Measurements from ENCODE around the gene GSTT2B. TPM values are rescaled to one million over a fixed set of nuclear protein-coding genes. Genes with fewer than 3 reads are reported as not detected.
"Not testable (repeated sequence)": the region's sequence is repeated elsewhere in the genome, so short reads cannot be mapped to it uniquely, and the experiment has no call there.

Gene GSTT2B
- not detected for polyA plus RNA-seq

DNA sequence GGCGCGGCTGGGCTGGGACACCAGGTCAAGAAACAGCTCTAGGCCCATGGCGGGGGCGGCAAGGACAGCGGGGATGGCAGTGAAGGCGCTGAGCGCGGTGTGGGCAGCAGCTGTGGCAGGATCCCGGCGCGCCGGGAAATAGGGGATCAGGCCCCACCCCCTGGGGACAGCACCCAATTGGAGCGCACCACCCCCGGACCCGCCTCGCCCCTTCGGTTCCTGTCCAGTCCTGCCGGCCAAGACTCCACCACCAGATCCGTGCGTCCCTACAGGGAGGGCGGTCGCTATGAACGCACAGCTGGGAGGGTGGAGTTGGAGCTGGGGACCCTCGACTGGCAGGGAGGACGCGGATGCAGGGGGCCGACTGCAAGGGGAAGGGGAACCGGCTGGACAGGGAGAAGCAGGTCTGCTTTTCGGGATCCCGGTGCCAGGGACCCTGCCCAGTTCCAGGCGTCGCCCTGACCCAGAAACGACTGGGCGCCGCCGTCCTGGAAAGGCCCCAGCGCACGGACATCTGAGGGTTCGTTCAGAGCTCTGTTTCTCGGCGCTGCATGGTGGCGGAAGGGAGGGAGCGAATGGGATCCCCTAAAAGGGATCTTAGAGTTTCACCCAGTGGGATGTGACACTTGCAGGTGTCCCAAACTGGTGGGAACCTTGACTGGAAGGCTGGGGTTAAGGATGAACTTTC, at the start of gene GSTT2B:
GSTT2B (minus strand) TSS at position 112 of the 688 bp plus-strand sequence; CDS start at position 48, 64 bp downstream.
- H3K4me1 Mint-ChIP-seq, H3K27me3 Mint-ChIP-seq, H3K36me3 Mint-ChIP-seq, H3K4me3 Mint-ChIP-seq, H3K27ac Mint-ChIP-seq, H3K9me3 Mint-ChIP-seq: not testable (repeated sequence)

- peaks cover 7 to 25% (median 23%) of the 10 kb centered on the region in 3 donors for H3K4me1 Mint-ChIP-seq
- H3K27ac Mint-ChIP-seq = peak overlapping the region in 2 of 3 donors; percentile 91 to 99
- no peaks in the 10 kb centered on the region for H3K9me3 Mint-ChIP-seq
- H3K36me3 Mint-ChIP-seq = no peaks in the 10 kb centered on the region
- peak overlapping the region; percentile 31 to 96 (median 72) for H3K4me3 Mint-ChIP-seq
- H3K27me3 Mint-ChIP-seq = no peaks in the 10 kb centered on the region
Measured at GRCh38 chr22:24010018-24010391, 49.0 kb upstream of the GSTT2B start.

GRCh38 chr22:24009227-24010017, 48.4 kb upstream of the GSTT2B start:
- peak overlapping the region in 1 of 3 donors; percentile 2 for H3K27ac Mint-ChIP-seq
- H3K36me3 Mint-ChIP-seq = no peaks in the 10 kb centered on the region
- H3K9me3 Mint-ChIP-seq = no peaks in the 10 kb centered on the region
- H3K4me3 Mint-ChIP-seq = peak overlapping the region in 1 of 4 donors; percentile 23
- peaks cover 5 to 20% (median 20%) of the 10 kb centered on the region in 3 donors for H3K4me1 Mint-ChIP-seq
- no peaks in the 10 kb centered on the region for H3K27me3 Mint-ChIP-seq

DNA sequence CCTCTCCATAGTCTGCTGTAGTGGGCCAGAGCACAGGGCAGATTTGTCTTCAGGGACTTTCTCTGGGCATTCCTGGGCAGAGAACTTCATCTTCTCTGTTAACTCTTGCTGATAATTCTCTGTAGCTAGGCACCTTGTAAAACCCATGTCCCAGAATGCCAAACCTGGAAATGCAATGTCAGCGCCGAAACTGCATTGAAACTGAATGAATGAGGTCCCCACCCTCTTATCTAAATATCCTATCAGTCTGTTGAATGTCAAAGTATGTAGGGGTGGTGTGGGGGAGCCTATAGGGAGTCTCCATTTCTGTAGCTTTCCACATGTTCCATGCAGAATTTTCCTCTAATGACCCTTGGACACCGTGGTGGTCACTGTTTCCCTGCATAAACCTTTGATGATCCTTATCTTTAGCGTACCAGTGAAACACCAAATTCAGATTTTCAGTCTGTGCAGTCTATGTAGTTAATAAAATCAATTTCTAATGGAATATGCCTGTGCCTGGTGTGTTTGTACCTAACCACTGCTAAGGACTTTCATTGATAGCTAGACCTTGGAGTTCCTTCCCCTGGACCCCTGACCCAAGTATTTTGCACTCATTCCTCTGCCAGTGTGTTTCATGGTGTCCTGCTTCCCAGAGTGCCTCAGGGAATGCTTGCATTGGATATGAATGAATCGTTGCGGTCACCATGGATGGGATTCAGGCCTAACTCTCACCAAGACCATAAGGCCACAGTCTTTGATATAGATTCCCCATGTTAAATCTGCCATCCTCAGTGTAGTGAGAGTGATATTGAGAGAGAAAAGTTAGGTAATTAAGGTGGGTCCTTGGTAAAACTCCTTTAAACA, 47.6 kb upstream of the GSTT2B start:
- Mint-ChIP-seq H3K27ac (peak overlapping the region in 1 of 3 donors; percentile 12), H3K4me1 (peaks cover 5 to 15% (median 13%) of the 10 kb centered on the region in 3 donors), H3K36me3 (no peaks in the 10 kb centered on the region), H3K9me3 (no peaks in the 10 kb centered on the region), H3K4me3 (peak overlapping the region in 1 of 4 donors; percentile 0), H3K27me3 (no peaks in the 10 kb centered on the region)

DNA sequence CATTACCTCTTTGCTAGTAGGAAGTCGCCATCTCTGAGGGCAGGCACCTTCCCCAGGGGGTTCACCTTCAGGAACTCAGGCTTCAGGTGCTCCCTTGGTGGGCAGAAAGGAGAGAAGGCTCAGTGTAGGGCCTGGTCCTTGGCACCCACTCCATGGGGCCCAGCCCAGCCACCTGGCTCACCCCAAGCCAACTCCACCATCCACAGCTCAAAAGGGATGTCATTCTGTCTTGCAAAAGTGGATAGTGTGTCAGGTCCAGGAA, 47.0 kb upstream of the GSTT2B start:
- peak overlapping the region in 1 of 3 donors; percentile 12 for H3K27ac Mint-ChIP-seq
- no peaks in the 10 kb centered on the region for H3K9me3 Mint-ChIP-seq
- H3K27me3 Mint-ChIP-seq = no peaks in the 10 kb centered on the region
- no peaks in the 10 kb centered on the region for H3K36me3 Mint-ChIP-seq
- H3K4me3 Mint-ChIP-seq = no peak overlapping the region
- peaks cover 4 to 12% (median 9%) of the 10 kb centered on the region in 3 donors for H3K4me1 Mint-ChIP-seq

DNA sequence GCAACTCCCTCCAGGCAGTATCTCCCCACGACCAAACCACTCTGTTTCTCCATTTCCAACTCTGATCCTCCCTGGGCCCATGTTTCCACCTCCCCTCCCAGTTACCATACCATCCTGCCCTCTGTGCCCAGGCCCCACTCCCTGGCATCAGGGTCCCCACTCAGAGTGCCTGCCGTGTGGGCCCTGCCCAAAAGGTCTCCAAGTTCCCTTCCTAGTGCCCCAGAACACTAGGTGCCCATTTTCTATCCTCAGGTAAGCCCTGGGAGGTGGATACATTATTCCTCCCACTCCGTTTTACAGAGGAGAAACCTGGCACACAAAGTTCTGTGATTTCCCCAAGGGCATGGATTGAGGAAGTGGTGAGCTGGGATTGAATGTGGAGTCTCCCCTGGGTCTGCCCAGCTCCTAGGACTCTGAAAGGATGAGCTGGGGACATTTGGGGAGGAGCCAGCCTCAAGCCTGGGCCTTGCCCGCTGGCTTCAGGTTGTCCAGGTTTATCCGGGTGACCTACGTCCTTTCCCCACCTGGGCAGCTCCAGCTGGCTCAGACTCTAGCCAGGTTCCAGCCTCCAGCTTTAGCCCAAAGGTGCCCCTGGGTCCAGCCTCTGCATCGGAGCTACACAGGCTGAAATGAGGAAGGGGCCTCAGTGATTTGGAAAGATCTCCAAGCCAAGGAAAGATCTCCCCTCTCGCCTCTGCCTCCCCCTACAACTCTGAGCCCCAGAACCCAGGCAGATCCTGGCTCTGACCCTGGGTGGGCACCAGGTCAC, 46.4 kb upstream of the GSTT2B start:
- Mint-ChIP-seq H3K4me1 (peaks cover 3 to 11% (median 9%) of the 10 kb centered on the region in 3 donors), H3K4me3 (no peak overlapping the region), H3K36me3 (no peaks in the 10 kb centered on the region), H3K27ac (peak overlapping the region in 1 of 3 donors; percentile 12), H3K9me3 (no peaks in the 10 kb centered on the region), H3K27me3 (no peaks in the 10 kb centered on the region)

DNA sequence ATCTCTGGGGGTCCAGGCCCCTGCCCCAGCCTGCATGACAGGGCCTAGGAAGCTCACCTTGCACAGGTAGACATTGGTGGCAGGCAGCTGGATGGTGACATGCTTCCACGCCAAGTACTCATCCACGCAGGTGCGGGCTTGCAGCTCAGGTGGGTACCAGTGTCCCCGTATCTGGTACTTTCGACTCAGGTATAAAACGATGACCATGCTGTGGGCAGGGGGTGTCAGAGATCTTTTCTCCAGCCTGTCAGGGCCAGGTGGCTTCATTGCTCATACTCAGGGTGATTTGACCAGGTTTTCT, 45.9 kb upstream of the GSTT2B start:
- Mint-ChIP-seq H3K4me1 (peaks cover 0 to 9% (median 8%) of the 10 kb centered on the region in 3 donors), H3K27me3 (no peaks in the 10 kb centered on the region), H3K9me3 (no peaks in the 10 kb centered on the region), H3K36me3 (peaks cover under 1% of the 10 kb centered on the region), H3K4me3 (no peak overlapping the region), H3K27ac (peak overlapping the region in 1 of 3 donors; percentile 3)

DNA sequence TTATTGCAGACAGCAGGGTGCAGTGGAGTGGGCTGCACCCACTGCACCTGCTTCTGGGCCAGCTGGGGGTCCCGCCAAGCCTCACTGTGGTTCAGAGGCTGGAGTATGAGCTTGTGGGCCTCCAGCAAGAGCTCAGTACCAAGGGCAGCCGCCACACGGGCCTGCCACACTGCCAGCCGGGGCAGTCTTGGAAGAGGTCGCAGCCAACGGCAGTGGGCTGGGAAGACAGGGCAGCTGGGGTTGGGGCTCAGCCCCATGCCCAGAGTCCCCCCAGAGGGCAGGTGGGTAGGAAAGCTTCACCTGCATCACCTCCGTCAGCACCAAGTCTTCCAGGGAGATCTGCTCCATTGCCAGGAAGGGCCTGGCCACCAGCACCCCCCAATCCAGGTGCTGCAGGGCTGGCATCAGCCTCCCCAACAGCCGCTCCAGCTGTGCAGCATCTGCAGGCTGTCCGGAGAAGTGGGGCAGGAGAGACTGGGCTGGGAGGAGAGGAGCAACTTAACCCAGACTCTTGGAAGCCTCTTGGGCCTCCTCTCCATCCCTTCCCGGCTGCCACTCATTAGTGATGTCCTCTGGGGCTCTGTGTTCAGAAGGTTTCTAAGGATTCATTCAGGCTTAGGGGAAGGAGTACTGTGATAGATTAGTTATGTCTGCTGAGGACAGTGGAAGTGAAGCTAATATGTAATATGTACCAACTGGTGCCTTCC, 45.4 kb upstream of the GSTT2B start:
- H3K4me1 Mint-ChIP-seq = peaks cover 0 to 9% (median 6%) of the 10 kb centered on the region in 3 donors

GRCh38 chr22:24005201-24005600, 44.2 kb upstream of the GSTT2B start, which contains the start of gene GSTT4:
Gene GSTT4, minus strand, starts transcription at chr22:24005453. Its CDS starts 97 bp downstream, at chr22:24005356.
- no peaks in the 10 kb centered on the region for H3K9me3 Mint-ChIP-seq
- no peak within 1 kb of the TSS for H3K4me3 Mint-ChIP-seq
- peaks cover 0 to 2% (median under 1%) of the 10 kb centered on the region in 3 donors for H3K4me1 Mint-ChIP-seq
- peak within 1 kb of the TSS in 1 of 3 donors; percentile 11 for H3K27ac Mint-ChIP-seq
- no peaks in the 10 kb centered on the region for H3K27me3 Mint-ChIP-seq
- H3K36me3 Mint-ChIP-seq = peaks cover 3% of the 10 kb centered on the region

More for the DNA sequence above, 45.4 kb upstream of the GSTT2B start:
- no peak overlapping the region for H3K4me3 Mint-ChIP-seq
- H3K9me3 Mint-ChIP-seq = no peaks in the 10 kb centered on the region
- no peaks in the 10 kb centered on the region for H3K27me3 Mint-ChIP-seq
- peaks cover 3% of the 10 kb centered on the region for H3K36me3 Mint-ChIP-seq
- peak overlapping the region in 1 of 3 donors; percentile 11 for H3K27ac Mint-ChIP-seq

DNA sequence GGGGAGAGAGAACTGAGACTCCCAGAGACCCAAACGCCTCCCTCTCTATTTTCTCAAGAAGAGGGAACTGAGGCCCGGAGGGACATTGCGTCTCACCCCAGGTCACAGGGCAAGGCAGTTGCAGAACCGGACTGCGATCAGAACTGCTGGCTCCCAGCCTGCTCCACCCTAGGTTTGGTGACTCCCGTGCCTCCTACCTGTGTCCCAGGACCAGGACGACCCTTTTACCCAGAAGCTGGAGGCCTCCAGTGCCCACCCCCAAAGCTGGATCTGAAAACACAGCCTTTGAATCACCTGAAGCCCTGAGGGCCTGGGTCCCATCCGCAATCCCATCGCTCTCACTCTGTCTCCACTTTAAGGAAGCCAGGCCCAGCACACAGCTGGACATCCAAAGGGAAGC, 42.9 kb upstream of the GSTT2B start:
- no peaks in the 10 kb centered on the region for H3K9me3 Mint-ChIP-seq
- H3K4me1 Mint-ChIP-seq = no peaks in the 10 kb centered on the region
- no peak overlapping the region for H3K4me3 Mint-ChIP-seq
- H3K27ac Mint-ChIP-seq = no peak overlapping the region
- peaks cover 3% of the 10 kb centered on the region for H3K36me3 Mint-ChIP-seq
- no peaks in the 10 kb centered on the region for H3K27me3 Mint-ChIP-seq

DNA sequence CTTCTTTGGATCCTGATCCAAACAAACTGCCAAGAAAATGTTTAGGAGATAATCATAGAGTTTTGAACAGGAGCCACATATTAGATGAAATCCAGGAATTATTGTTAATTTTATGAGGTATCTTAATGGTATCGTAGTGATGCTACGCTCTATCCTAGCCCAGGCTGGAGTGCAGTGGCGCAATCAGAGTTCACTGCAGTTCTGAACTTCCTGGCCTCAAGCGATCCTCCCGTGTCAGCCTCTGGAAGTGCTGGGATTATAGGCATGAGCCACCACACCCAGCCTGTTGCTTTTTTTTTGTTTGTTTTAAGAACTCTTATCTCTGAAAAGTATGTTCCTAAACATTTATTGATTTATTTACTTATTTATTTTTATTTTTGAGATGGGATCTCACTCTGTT, 41.9 kb upstream of the GSTT2B start:
- no peak overlapping the region for H3K27ac Mint-ChIP-seq
- no peaks in the 10 kb centered on the region for H3K27me3 Mint-ChIP-seq
- peaks cover 3% of the 10 kb centered on the region for H3K36me3 Mint-ChIP-seq
- H3K4me1 Mint-ChIP-seq = no peaks in the 10 kb centered on the region
- H3K4me3 Mint-ChIP-seq = no peak overlapping the region
- H3K9me3 Mint-ChIP-seq = no peaks in the 10 kb centered on the region

GRCh38 chr22:24002272-24002671, 41.3 kb upstream of the GSTT2B start:
- Mint-ChIP-seq H3K36me3 (peaks cover 3% of the 10 kb centered on the region), H3K27ac (no peak overlapping the region), H3K9me3 (no peaks in the 10 kb centered on the region), H3K4me3 (no peak overlapping the region), H3K27me3 (no peaks in the 10 kb centered on the region), H3K4me1 (no peaks in the 10 kb centered on the region)

DNA sequence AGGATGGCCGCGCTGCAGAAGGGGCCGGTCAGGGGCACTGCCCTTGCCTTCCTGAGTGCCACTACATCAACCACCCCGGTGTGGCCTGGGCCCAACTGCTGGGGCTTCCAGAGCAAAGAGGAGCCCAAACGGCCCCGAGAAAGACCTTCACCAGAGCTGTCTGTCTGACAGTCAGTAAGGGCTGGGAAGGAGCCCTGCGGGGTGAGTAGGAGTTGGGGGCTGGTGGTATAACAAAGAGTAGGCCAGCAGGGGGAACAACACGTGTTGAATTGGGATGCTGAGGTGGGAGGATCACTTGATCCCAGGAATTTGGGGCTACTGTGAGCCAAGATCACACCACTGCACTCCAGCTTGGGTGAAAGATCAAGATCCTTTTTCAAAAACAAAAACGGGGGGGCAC, 40.3 kb upstream of the GSTT2B start:
- Mint-ChIP-seq H3K4me1 (no peaks in the 10 kb centered on the region), H3K27ac (no peak overlapping the region), H3K4me3 (no peak overlapping the region), H3K36me3 (peaks cover 3% of the 10 kb centered on the region), H3K9me3 (no peaks in the 10 kb centered on the region), H3K27me3 (no peaks in the 10 kb centered on the region)

- not testable (repeated sequence) for H3K36me3 Mint-ChIP-seq, H3K4me3 Mint-ChIP-seq, H3K4me1 Mint-ChIP-seq, H3K27me3 Mint-ChIP-seq, H3K27ac Mint-ChIP-seq, H3K9me3 Mint-ChIP-seq
Measured at GRCh38 chr22:23999779-24000178, 38.8 kb upstream of the GSTT2B start.

Measured in IgD-negative memory B cell (primary cell).